M059J (cell line): ENCODE results near the gene KIAA1614. TPM values are rescaled to one million over a fixed set of nuclear protein-coding genes. Genes with fewer than 3 reads are reported as not detected.

Experiments
- DNase-seq: peaks from one replicate; pipeline ENCODE4 v3.0.0-alpha.2; 2012; ENCODE audit warnings: low read depth
- total RNA-seq: library from RNA; depleted of rRNA; stranded (reverse); fragments of >200 nt; shearing (Covaris generic); gene quantifications from 2 replicates; pipeline ENCODE4 v1.2.3, GENCODE V29; 2014

The KIAA1614 gene
- total RNA-seq, 1 experiment from 2014 or later: 2.8 TPM

GRCh38 chr1:180907313-180908055 lies 5.2 kb upstream of the KIAA1614 start:
- no peak for DNase-seq

- DNase-seq: no peak
Observed at GRCh38 chr1:180908074-180908765, 4.5 kb upstream of the KIAA1614 start.

- no peak for DNase-seq
Observed at GRCh38 chr1:180909005-180909414, 3.7 kb upstream of the KIAA1614 start.

- DNase-seq: no peak
Observed at GRCh38 chr1:180909462-180909976, 3.2 kb upstream of the KIAA1614 start.

GRCh38 chr1:180911640-180912191 lies 981 bp upstream of the KIAA1614 start:
- peak; percentile 53 for DNase-seq

- peak; percentile 52 for DNase-seq
Observed at GRCh38 chr1:180912211-180912800, 391 bp upstream of the KIAA1614 start.

GRCh38 chr1:180915426-180915965 lies 2.8 kb downstream of the KIAA1614 start:
- no peak for DNase-seq

GRCh38 chr1:180916012-180916770 lies 3.5 kb downstream of the KIAA1614 start:
- no peak for DNase-seq

- DNase-seq: no peak
Observed at GRCh38 chr1:180916771-180917170, 4.1 kb downstream of the KIAA1614 start.

GRCh38 chr1:180917306-180918065 lies 4.8 kb downstream of the KIAA1614 start:
- DNase-seq: no peak

- DNase-seq: no peak
Observed at GRCh38 chr1:180918519-180918918, 5.8 kb downstream of the KIAA1614 start.

GRCh38 chr1:180919183-180919700 lies 6.5 kb downstream of the KIAA1614 start:
- no peak for DNase-seq

GRCh38 chr1:180920193-180920592 lies 7.5 kb downstream of the KIAA1614 start:
- no peak for DNase-seq

- DNase-seq: no peak
Observed at GRCh38 chr1:180920702-180921101, 8.0 kb downstream of the KIAA1614 start.

- no peak for DNase-seq
Observed at GRCh38 chr1:180921386-180921785, 8.7 kb downstream of the KIAA1614 start.

GRCh38 chr1:180921891-180922630 lies 9.4 kb downstream of the KIAA1614 start:
- no peak for DNase-seq

GRCh38 chr1:180922631-180923015 lies 9.9 kb downstream of the KIAA1614 start:
- no peak for DNase-seq

GRCh38 chr1:180923021-180923841 lies 10.5 kb downstream of the KIAA1614 start:
- peak; percentile 77 for DNase-seq

GRCh38 chr1:180923887-180924286 lies 11.2 kb downstream of the KIAA1614 start:
- no peak for DNase-seq
